SKM-1 treated with dmso at 0.1 percent for 144 hours (cell line): ENCODE data around the gene SLC29A1.

Experiments
- DNase-seq: peaks from one replicate; lab custom pipeline; 2025; ENCODE audit not compliant: unreplicated experiment; lab: John Stamatoyannopoulos, UW

The SLC29A1 gene

DNA sequence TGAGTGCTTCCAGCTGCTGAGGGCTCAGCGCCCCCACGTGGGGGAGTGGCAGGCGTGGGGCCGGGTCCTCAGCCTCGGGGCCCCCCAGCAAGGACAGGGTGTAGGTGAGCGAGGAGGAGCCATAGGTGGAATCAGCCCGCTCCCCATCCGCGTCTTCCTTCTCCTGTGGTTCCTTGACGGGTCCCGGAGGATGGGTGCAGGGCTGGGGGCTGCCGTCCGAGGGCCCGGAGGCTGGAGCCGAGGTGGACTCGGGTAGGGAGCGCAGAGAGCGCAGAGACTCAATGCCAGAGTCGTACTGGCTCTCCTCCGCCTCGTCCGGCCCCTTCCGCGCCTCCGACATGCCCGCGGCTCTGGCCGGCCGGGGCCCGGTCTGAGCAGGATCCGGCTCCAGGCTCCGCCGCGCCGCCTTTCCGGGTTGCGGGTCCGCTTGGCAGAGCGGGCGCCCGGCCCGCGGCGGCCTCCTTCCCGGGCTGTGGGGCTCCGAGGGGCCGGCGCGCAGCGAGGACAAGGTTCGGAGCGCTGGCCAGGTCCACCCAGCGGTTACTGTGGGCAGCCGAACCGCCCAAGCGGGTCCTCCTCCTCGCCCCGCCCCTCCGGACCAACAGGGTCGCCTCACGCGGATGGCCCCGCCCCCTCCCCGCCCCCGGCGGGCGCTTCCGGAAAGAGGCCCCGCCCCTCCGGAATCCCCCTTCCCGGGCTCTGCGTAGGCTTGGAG lies 41.8 kb downstream of the SLC29A1 start, which contains the start of gene NFKBIE:
Gene NFKBIE, minus strand, starts transcription at position 545 of the 715 bp plus-strand sequence. Its CDS starts 205 bp downstream, at position 340.
- DNase-seq, result peak; percentile 54

DNA sequence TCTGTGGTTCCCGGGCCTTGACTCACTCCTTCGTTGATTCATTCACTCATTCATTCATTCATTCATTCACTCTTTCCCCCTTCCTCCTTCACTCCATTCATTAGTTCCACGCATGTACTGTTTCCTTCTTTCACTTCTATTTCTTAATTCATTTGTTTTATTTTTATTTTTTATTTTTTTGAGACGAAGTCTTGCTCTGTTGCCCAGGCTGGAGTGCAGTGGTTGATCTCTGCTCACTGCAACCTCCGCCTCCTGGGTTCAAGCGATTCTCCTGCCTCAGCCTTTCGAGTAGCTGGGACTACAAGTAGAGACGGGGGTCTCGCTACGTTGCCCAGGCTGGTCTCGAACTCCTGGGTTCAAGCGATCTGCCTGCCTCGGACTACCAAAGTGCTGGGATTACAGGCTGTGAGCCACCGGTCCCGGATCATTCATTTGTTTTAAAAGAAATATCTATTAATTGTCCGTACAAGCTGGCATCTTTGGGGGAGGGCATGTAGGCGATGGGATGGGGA lies 42.4 kb downstream of the SLC29A1 start:
- no peak for DNase-seq

DNA sequence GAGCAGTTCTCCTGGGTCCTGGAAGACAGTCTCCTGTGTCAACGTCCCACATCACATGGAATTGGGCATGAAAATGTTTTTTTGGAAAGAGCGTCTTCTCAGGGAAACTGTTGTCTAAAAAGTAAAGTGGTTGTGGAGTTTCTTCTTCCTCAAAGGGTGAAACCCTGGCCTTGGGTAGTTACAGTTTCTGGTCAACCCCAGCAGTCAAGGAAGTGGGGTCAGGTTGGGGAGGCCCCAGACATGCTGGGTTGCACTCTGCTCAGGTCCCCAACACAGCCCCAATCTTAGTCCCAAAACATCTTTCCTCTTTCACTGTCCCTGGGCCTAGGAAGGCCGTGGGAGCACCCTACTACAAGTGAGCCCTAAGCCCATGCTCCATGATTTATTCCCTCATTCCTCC lies 43.0 kb downstream of the SLC29A1 start:
- no peak for DNase-seq

DNA sequence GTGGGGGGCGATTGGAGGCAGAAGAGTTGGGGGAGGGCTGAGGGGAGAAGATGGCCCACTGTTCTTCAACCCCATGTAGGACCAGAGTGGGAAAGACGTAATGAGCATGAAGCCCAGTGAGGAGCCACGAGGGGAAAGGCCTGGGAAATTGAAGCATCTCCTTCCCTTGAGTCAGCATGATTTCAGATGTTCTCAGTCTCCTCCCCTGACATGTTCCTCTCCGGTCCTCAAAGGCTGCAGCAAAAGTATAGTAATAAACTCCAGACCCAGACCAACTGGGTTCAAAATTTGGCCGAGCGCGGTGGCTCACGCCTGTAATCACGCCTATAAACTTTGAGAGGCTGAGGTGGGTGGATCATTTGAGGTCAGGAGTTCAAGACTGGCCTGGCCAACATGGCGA lies 43.9 kb downstream of the SLC29A1 start:
- DNase-seq, result no peak

DNA sequence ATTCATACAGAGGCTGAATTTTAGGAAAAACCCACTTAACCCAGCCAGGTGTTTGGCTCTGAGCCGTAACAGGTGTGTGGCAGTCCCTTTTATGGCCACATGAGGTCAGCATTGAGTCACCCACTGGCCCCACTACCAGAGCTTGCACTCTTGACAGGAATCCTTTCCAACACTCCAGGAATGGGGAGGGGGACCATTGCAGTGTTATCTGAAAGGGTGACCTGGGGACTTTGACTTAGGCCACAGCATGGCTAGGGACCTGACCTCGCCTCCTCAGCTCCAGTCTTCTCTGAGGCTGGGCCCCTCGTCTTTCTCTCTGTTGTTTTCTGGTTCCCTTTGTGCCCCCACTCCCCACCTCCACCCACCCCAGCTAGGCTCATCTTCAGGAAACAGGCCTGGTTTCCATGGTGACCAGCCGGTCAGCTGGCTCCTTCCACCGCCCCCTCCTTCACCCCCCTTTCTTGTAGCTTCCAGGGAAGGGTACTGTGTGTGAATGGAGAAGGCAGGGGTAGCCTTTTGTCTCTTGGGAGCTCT lies 44.8 kb downstream of the SLC29A1 start:
- DNase-seq, result no peak

DNA sequence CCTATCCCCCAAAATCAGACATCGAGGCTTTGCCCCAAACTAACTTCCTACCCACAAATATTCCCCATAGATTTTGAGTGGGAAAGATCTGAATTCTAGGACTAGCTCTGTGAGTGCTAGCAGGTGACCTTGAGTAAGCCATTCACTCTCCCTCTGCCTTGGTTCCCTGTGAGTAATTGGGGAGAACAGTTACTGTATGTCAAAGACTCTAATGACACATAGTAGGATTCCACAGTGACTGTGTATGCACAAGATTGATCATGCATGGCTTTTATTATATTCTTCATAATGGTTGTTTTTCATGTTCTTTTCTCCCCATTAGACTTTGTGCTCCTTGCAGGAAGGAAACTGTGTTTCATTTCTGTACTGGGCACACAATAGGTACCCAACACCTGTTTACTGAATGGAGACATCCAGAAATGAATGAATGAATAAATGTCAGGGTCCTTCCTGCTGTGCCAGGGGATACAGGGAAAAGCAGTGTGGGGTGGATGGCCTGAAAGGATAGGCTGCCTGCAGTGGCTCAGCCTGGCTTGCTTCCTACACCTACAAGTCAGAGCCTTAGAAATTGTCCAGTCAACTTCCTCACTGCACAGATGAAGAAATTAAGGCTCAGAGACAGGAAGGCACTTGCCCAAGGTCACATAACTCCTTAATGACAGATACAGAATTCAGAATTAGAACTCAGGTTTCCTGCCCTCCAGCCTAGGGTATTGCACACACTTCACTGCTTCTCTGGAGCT lies 46.0 kb downstream of the SLC29A1 start:
- DNase-seq, result peak; percentile 38

DNA sequence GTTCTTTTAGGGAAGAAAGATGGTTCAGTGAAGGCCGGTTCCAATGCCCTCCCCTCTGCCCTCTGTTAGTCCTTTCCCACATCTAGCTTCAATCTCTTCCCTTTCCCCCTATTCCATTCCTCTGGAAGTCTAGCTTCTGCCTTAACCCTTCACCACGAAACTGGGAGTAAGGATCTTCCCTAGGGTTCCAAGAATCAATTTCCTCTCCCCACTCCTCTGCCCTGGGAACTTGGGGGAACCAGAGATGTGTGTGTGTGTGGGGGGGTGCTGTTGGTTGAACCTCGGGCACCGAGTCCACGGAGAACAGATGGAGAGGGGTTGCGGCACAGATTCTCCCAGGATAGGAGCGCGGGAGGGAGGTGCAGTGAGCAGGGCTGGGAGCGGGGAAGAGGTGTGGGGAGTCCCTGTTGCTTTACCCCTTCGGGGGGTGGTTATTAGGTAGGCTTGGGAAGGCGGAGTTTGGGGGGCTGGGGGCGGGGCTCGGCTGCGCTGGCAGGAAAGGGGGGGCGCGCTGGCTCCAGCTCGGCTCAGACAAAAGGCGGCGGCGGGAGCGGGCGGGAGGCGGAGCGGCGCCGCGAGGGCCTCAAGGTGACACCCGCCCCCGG lies 46.6 kb downstream of the SLC29A1 start, which contains the start of gene TMEM151B:
Gene TMEM151B, plus strand, starts transcription at position 530 of the 605 bp plus-strand sequence. CDS start 293 bp downstream, outside the sequence.
- no peak for DNase-seq

DNA sequence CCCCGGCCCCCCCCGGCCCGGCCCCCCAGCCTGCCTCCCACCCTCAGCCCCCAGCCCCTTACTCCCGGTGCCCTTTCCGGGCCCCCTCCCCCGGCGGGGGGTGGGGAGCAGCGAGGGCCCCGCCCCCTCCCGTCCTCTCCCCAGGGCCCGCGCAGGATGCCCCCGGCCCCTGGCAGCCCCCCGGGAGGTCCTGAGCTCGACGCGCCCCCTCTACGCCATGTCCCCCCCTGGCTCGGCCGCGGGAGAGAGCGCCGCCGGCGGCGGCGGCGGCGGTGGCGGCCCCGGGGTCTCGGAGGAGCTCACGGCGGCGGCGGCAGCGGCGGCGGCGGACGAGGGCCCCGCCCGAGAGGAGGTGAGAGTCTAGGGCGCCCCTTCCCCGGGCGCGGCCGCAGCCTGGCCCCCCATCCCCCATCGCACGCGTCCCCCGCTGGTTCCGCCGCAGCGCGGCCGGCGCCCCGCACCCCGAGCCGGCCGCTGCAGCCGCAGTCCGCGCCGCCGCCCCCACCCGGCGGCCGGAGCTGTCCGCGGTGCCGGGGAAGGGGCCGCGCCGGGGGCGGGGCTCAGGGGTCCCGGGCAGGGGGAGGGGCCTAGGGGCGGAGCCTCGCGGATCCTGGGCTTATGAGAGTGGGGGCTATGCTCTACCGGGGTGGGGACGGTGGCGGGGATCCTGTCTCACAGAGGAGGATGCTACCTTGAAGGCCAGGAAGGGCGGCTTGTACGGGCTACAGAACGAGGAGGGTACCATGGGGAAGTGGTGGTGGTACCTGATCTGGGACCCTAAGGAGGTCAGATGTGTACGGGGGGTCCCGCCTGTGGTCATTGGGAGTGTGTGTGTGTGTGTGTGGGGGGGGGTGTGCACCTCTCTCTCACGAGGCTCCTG lies 47.4 kb downstream of the SLC29A1 start:
- DNase-seq, result no peak

DNA sequence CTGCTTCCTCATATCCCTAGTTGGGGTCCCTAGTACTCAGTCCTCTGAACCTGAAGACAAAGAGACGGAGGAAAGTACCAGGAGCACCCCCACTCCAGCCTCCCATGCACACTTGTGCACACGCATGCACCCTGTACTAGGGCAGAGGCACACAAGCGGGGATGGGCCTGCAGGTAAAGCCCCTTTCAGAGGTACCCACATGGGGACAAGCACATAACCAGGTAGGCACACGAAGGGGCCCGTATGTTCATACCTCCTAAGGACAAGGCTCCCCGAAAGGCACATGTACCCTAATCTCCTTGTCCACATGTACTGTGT lies 48.0 kb downstream of the SLC29A1 start:
- DNase-seq, result no peak

DNA sequence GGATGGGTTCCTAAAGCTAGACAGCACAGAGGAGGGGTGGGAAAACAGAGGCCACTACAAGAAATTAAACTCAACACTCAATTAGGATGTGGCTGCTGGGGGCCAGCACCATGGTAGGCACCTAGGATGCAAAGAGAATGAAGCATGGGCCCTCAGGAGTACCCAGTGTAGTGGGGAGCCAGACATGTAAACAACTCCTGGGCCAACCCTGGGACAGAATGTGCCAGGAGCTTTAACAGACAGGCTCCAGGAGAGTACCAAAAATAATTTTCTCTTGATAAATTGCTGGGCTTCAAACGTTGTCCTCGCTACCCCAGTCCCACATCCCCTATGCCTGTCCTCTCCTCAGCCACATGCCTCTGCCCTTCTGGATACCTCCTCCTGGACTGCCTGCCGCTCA lies 48.5 kb downstream of the SLC29A1 start:
- no peak for DNase-seq

DNA sequence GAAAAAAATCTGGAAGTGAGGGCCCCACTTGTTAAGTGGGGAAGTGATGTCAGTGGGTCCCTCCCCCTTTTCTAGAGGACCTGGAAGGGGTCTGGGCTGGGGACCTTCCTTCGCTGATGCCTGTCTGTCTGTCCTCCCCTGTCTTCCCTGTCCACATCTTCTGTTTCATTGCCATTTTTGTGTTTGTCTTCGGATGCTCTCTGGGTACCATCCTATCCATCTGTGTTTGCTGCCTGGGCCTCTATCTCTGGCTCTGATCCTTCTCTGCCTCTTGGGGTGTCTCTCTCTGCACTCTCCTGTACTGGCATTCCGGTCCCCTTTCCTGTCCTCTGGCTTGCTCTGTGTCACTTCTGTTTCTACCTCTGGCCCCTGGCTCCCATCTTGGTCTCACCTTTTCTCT lies 49.1 kb downstream of the SLC29A1 start:
- DNase-seq, result no peak

DNA sequence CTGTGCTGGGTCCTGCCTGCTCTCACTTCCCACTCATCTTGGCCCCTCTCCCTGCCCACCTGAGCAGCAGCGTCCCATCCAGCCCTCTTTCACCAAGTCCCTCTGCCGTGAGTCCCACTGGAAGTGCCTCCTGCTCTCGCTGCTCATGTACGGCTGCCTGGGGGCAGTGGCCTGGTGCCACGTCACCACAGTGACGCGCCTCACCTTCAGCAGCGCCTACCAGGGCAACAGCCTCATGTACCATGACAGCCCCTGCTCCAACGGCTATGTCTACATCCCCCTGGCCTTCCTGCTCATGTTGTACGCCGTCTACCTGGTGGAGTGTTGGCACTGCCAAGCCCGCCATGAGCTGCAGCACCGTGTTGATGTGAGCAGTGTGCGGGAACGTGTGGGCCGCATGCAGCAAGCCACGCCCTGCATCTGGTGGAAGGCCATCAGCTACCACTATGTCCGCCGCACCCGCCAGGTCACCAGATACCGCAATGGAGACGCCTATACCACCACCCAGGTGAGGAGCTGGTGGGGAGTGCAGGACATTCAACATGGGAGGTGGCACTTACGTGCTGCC lies 49.7 kb downstream of the SLC29A1 start:
- no peak for DNase-seq

DNA sequence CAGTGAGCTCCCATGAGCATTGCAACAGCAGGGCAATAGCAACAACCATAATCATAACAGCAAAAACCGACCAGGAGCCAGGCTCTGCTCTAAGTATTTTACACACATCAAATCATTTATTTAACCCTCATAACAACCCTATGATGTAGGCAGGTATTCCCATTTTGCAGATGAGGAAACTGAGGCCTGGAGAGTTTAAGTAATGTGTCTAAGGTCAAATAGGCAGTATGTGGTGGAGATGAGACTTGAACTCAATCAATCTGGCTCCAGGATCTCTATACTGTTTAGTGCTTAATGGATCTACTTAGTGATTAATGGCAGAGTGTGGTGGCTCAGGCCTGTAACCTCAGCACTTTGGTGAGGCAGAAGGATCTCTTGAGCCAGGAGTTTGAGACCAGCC lies 50.2 kb downstream of the SLC29A1 start:
- no peak for DNase-seq

DNA sequence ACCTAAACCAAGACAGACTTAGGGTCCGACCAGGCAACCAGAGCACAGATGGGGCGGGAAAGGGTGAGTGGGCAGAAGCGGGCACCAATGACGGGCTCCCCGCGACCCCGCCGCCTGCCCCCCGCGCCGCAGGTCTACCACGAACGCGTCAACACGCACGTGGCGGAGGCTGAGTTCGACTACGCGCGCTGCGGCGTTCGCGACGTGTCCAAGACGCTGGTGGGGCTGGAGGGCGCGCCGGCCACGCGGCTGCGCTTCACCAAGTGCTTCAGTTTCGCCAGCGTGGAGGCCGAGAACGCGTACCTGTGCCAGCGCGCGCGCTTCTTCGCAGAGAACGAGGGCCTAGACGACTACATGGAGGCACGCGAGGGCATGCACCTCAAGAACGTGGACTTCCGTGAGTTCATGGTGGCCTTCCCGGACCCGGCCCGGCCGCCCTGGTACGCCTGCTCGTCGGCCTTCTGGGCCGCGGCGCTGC lies 51.9 kb downstream of the SLC29A1 start:
- no peak for DNase-seq

DNA sequence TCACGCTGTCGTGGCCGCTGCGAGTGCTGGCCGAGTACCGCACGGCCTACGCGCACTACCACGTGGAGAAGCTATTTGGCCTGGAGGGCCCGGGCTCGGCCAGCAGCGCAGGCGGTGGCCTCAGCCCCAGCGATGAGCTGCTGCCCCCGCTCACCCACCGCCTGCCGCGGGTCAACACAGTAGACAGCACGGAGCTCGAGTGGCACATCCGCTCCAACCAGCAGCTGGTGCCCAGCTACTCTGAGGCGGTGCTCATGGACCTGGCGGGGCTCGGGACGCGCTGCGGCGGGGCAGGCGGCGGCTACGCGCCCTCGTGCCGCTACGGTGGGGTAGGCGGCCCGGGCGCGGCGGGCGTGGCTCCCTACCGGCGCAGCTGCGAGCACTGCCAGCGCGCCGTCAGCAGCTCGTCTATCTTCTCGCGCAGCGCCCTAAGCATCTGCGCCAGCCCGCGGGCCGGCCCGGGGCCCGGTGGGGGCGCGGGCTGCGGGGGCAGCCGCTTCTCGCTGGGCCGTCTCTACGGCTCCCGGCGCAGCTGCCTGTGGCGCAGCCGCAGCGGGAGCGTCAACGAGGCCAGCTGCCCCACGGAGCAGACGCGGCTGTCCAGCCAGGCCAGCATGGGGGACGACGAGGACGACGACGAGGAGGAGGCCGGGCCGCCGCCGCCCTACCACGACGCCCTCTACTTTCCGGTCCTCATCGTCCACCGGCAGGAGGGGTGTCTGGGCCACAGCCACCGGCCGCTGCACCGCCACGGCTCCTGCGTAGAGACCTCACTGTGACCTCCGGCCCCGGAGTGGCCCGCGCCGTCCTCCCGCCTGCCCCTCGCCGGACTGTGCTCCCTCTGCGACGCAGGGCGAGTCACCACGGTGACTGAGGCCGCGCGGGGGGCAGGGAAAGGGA lies 52.6 kb downstream of the SLC29A1 start:
- DNase-seq, result no peak

DNA sequence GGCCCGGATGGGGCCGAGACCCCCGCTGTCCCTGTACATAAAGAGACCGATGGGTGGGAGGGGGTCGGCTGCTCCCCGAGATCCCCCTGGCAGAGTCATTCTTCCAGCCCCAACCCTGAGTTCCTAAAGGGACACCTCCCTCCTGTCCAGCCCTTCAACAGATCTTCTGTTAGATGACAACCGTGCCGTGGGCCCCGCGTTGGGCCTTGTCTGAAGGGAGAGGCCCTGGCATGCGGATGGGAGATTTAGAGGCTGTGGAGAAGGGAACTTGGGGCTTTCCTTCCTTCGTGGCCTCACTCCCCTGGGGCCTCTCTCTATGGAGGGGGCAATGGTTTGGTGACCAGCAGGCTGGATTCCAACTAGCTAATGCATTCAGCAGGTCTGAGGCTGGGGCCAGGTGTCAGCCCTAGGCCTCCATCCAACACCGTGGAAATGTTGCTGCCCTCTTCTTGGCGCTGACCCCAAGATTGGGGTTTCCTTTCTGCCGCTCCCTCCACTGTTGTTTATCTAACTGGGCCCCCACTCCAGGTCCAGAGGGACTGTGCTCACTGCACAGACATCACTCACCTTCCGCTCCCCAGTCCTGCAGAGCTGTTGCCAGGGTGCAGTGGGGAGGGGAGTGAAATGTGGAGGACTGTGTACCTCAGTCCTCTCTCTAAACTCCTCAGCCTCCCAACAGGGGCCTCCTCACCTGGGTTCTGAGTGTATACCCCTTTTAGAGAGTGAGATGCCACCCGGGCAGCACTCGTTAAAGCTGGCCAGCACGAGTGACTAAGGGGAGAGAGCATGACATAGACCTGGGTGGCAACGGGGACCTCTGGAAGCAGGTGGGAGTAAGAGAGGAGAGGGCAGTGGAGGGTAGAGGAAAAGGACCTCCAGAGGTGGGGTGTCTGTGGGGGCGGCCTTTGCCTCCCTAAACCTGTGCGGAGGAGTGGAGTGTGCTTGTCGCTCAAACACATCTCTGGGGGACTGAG lies 53.6 kb downstream of the SLC29A1 start:
- no peak for DNase-seq

DNA sequence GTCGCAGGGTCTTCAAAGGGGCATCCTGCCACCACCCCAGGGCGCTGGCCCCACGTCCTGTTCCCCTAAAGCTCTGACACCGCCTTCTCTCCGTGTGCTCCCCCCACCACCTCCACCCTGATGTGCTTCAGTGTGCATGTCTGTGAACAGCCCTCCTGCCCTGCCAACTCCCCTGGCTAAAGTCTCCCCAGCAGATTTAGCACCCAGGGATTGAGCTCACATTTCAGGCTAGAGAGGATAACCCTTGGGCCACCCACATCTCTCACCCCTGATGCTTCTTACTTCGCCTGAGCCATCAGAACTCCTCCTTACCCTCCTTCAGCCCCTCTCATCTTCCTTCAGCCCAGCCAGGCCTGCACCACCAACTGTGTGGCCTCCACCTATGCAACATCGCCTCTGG lies 54.4 kb downstream of the SLC29A1 start:
- DNase-seq, result no peak

DNA sequence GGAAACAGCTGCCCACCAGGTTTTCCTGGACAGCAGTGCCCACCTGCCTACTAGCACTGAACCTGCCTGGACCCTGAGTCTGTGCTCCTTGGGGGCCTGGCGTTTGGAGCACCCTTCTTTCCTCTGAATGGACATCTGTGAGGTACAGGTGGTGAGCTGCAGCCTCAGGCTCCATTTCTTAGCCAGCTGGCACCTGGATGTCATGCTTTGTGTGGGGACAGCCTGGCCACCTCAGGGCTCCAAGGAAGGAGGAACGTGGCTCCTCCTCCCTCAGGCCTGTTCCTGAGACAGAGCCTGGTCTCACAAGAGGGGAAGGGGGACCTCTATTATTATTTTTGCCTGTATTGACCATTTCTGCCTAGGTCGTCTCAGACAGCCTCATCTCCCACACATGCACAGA lies 54.9 kb downstream of the SLC29A1 start:
- DNase-seq, result no peak
